ENCODE measurements around the gene PIPOX. TPM values are rescaled to one million over a fixed set of nuclear protein-coding genes. Genes with fewer than 3 reads are reported as not detected.

Gene PIPOX
- total and polyA plus RNA-seq, 2 of the 8 experiments (the other 6 are each of a cell fraction or from before 2014, with no cell fraction given) = 57.2 to 99.6 TPM

DNA sequence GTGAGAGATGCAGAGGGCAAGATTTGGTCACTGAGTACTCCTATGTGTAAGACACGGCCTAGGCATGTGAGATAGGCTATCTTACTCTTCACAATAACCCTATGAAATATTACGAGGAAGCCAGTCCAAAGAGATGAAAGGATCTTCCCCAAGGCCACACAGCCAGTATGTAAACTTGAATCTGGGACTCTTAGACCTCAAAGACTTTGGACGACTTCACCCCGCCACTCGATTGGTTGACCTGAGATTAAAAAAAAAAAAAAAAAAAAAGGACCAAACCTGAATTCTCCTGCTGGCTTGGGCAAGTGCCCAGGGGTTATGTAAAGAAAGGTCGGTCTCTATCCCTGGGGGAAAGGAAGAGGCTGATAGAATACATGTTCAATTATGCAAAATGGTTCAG lies 33.1 kb downstream of the PIPOX start (continued):
- TF ChIP-seq CHD7 (IDR thresholded peaks at IDR 0.05; ENCODE audit: insufficient replicate concordance, low read length) = no peak
- TF ChIP-seq, protein P1, sequence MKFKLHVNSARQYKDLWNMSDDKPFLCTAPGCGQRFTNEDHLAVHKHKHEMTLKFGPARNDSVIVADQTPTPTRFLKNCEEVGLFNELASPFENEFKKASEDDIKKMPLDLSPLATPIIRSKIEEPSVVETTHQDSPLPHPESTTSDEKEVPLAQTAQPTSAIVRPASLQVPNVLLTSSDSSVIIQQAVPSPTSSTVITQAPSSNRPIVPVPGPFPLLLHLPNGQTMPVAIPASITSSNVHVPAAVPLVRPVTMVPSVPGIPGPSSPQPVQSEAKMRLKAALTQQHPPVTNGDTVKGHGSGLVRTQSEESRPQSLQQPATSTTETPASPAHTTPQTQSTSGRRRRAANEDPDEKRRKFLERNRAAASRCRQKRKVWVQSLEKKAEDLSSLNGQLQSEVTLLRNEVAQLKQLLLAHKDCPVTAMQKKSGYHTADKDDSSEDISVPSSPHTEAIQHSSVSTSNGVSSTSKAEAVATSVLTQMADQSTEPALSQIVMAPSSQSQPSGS (IDR thresholded peaks at IDR 0.05; ENCODE audit: low read length) = no peak
